Fibroblast of lung (primary cell): ENCODE data around the gene LRRC49. TPM values are rescaled to one million over a fixed set of nuclear protein-coding genes. Genes with fewer than 3 reads are reported as not detected.
"Not testable (repeated sequence)": the region's sequence is repeated elsewhere in the genome, so short reads cannot be mapped to it uniquely, and the experiment has no call there.

ENCODE experiments used
- DNase-seq, 2 donors: peaks; one replicate each; pipeline versions ENCODE4 v3.0.0 to v3.0.0-alpha.2; 2010; ENCODE audit warnings: low read depth in 2 of 2
- H2AFZ ChIP-seq: 2 replicates; pipeline ENCODE4 v1.5.1; 2012; ENCODE audit warnings: low read length, control low read depth, inconsistent platforms
- H3K27ac ChIP-seq: 2 replicates; pipeline ENCODE4 v1.5.1; 2011; ENCODE audit warnings: low read length, control low read depth; ENCODE audit not compliant: insufficient read depth
- H3K27me3 ChIP-seq: 2 replicates; pipeline ENCODE4 v1.5.1; 2011; ENCODE audit warnings: mild to moderate bottlenecking, low read length; ENCODE audit not compliant: control insufficient read depth, insufficient read depth
- H3K36me3 ChIP-seq: 2 replicates; pipeline ENCODE4 v1.5.1; 2011; ENCODE audit warnings: low read length; ENCODE audit not compliant: control insufficient read depth, insufficient read depth
- H3K4me1 ChIP-seq: 2 replicates; pipeline ENCODE4 v1.5.1; 2011; ENCODE audit warnings: low read length; ENCODE audit not compliant: control insufficient read depth, insufficient read depth; ENCODE audit errors: extremely low read depth
- H3K4me2 ChIP-seq: 2 replicates; pipeline ENCODE4 v1.5.1; 2011; ENCODE audit warnings: low read length, control low read depth; ENCODE audit not compliant: insufficient read depth; ENCODE audit errors: extremely low read depth
- H3K4me3 ChIP-seq, 4 experiments: fragments of 200-600 bp in 1 of 4; sonication (generic) in 1 of 4; replicated peaks in 1 of 4; 2 replicates each; pipeline ENCODE4 v1.5.1; 2011 to 2016; ENCODE audit warnings: low read length in 4 of 4, low read depth in 3 of 4, mild to moderate bottlenecking in 3 of 4, control low read depth in 2 of 4, inconsistent platforms in 1 of 4, mixed read lengths in 1 of 4; ENCODE audit not compliant: insufficient read depth in 1 of 4; ENCODE audit errors: control extremely low read depth in 1 of 4
- H3K79me2 ChIP-seq: 2 replicates; pipeline ENCODE4 v1.5.1; 2012; ENCODE audit warnings: mild to moderate bottlenecking, low read length, inconsistent platforms; ENCODE audit not compliant: control insufficient read depth, insufficient read depth
- H3K9ac ChIP-seq: 2 replicates; pipeline ENCODE4 v1.5.1; 2011; ENCODE audit warnings: mild to moderate bottlenecking, low read length, control low read depth; ENCODE audit not compliant: insufficient read depth
- H3K9me3 ChIP-seq: 2 replicates; pipeline ENCODE4 v1.5.1; 2012; ENCODE audit warnings: low read depth, low read length; ENCODE audit not compliant: control insufficient read depth, insufficient read depth
- H4K20me1 ChIP-seq: 2 replicates; pipeline ENCODE4 v1.5.1; 2011; ENCODE audit warnings: low read length; ENCODE audit not compliant: control insufficient read depth, insufficient read depth; ENCODE audit errors: extremely low read depth
- EZH2 ChIP-seq: IDR thresholded peaks from 2 replicates; pipeline ENCODE4 v1.5.1; 2012; ENCODE audit warnings: low read length, control low read depth, mild to moderate bottlenecking; ENCODE audit errors: missing control alignments
- polyA plus RNA-seq, 2 donors: library from polyadenylated mRNA; depleted of rRNA in 1 of 2; stranded (reverse) in 1 of 2; unstranded in 1 of 2; fragments of >200 nt; gene quantifications; 2 replicates each; pipeline ENCODE4 v1.2.1, GENCODE V29; 2011 to 2012; ENCODE audit warnings: missing spikeins in 1 of 2
- total RNA-seq: library from RNA; depleted of rRNA; stranded (reverse); fragments of >200 nt; gene quantifications from 2 replicates; pipeline ENCODE4 v1.2.1, GENCODE V29; 2014
- TF ChIP-seq, protein P1 (sequence below), 2 donors: IDR thresholded peaks in 1 of 2; conservative IDR thresholded peaks in 1 of 2; 1 replicate in 1 of 2; 2 replicates in 1 of 2; pipeline ENCODE4 v1.5.1; 2011 to 2012; ENCODE audit warnings: low read length in 2 of 2, control low read depth in 1 of 2, inconsistent platforms in 1 of 2, low read depth in 1 of 2, mild to moderate bottlenecking in 1 of 2

Gene LRRC49
- total and polyA plus RNA-seq, 2 donors (not counting 1 experiment from before 2014, with no cell fraction given), result 10.0 to 31.5 TPM

DNA sequence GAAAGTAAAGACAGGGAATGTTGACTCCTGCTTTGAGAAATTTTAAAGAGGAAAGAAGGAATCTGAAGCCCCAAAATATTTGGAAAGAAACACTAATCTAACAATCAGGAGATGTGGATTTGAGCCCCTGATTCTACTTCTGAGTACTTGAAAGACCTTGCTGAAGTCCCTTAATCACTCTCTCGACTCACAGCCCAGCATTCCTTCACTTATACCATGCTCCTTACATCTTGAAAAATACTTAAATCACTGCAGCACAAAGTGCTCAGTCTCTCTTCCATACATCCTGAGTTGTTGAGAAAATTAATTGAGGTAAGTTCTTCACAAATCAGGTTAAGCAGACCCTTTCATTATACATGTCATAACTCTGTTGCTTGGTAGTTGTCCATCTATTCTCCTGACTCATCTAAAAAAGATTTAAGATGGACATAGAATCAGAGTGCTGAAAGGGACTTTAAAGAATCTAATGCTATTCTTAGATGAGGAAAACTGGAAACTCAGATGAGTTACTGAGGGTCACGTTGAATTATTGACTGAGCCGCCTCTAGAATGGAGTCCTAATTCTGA, 149.8 kb downstream of the LRRC49 start:
- Histone ChIP-seq H4K20me1 (no peaks in the 10 kb centered on the region), H3K4me2 (no peak overlapping the region), H3K79me2 (no peaks in the 10 kb centered on the region), H3K27ac (peak overlapping the region; percentile 23), H3K9ac (no peak overlapping the region), H2AFZ (no peak overlapping the region), H3K36me3 (no peaks in the 10 kb centered on the region), H3K4me1 (peaks cover 10% of the 10 kb centered on the region), H3K9me3 (no peaks in the 10 kb centered on the region), H3K4me3 (no peak overlapping the region), H3K27me3 (no peaks in the 10 kb centered on the region)
- peak in 1 of 2 donors; percentile 43 for DNase-seq
- TF ChIP-seq, protein P1, sequence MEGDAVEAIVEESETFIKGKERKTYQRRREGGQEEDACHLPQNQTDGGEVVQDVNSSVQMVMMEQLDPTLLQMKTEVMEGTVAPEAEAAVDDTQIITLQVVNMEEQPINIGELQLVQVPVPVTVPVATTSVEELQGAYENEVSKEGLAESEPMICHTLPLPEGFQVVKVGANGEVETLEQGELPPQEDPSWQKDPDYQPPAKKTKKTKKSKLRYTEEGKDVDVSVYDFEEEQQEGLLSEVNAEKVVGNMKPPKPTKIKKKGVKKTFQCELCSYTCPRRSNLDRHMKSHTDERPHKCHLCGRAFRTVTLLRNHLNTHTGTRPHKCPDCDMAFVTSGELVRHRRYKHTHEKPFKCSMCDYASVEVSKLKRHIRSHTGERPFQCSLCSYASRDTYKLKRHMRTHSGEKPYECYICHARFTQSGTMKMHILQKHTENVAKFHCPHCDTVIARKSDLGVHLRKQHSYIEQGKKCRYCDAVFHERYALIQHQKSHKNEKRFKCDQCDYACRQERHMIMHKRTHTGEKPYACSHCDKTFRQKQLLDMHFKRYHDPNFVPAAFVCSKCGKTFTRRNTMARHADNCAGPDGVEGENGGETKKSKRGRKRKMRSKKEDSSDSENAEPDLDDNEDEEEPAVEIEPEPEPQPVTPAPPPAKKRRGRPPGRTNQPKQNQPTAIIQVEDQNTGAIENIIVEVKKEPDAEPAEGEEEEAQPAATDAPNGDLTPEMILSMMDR (conservative IDR thresholded peaks at IDR 0.05 in 1 of 2, IDR thresholded peaks at IDR 0.05 in 1 of 2; ENCODE audit: low read depth in 1 of 2, low read length in 2 of 2), result no peak
- no peak for TF ChIP-seq EZH2

DNA sequence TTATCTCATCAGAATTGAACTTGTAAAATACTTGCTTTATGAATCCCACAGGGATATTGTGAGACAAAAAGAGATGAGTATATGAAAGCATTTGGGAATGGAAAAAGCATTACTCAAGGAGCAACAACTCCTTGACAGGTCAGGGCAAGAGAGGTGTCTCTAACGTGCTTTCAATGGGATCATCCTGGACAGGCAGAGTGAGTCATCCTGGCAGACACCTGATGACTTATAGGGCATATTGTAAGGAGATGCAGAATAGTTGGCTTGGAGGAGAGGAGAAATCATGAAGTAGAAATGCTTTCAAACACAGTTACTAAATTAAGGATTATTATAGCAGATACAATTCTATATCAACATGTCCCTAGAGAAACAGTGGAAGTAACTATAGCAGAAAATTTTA, 150.7 kb downstream of the LRRC49 start:
- H3K4me3 ChIP-seq, result no peak overlapping the region
- H3K9ac ChIP-seq, result no peak overlapping the region
- H3K36me3 ChIP-seq, result no peaks in the 10 kb centered on the region
- no peak overlapping the region for H3K4me2 ChIP-seq
- peak; percentile 19 to 73 for DNase-seq
- no peak overlapping the region for H2AFZ ChIP-seq
- no peak for TF ChIP-seq EZH2
- TF ChIP-seq, protein P1 (conservative IDR thresholded peaks at IDR 0.05 in 1 of 2, IDR thresholded peaks at IDR 0.05 in 1 of 2; ENCODE audit: low read depth in 1 of 2, low read length in 2 of 2), result no peak
- peak overlapping the region; percentile 37 for H3K27ac ChIP-seq
- H3K4me1 ChIP-seq, result peaks cover 13% of the 10 kb centered on the region
- no peaks in the 10 kb centered on the region for H3K27me3 ChIP-seq
- H3K9me3 ChIP-seq, result no peaks in the 10 kb centered on the region
- no peaks in the 10 kb centered on the region for H3K79me2 ChIP-seq
- H4K20me1 ChIP-seq, result no peaks in the 10 kb centered on the region

DNA sequence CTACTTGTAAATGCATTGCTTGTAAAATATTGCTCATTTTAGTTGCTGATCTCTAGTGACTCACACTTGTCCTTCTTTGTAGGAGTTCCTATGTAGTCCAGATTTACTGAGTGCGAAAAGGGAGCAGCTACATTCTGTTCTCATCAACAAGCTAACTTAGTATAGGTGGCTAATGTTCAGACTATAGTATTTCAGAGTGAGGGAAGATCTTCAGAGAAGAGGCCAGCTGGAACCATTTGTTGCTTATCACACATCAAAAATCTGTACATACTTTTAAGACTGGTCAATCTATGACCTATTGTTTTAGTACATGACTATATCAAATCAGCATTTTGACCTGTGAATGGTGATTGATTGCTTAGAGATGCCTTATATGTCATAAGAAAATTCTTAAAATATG, 151.4 kb downstream of the LRRC49 start:
- Histone ChIP-seq H3K27ac (peak overlapping the region; percentile 24), H3K79me2 (no peaks in the 10 kb centered on the region)

DNA sequence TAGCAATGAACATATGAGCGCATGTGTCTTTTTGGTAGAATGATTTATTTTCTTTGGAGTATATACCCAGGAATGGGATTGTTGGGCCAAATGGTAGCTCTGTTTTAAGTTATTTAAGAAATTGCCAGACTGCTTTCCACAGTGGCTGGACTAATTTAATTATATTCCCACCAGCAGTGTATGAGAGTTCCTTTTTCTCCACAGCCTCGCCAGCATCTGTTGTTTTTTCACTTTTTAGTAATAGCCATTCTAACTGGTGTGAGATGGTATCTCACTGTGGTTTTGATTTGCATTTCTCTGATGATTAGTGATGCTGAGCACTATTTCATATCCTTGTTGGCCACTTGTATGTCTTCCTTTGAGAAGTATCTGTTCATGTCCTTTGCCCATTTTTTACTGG, 153.5 kb downstream of the LRRC49 start:
- DNase-seq, result peak in 1 of 2 donors; percentile 67

More for the DNA sequence above, 151.4 kb downstream of the LRRC49 start:
- no peak for TF ChIP-seq EZH2
- TF ChIP-seq, protein P1 (conservative IDR thresholded peaks at IDR 0.05 in 1 of 2, IDR thresholded peaks at IDR 0.05 in 1 of 2; ENCODE audit: low read depth in 1 of 2, low read length in 2 of 2), result no peak
- peak; percentile 64 to 79 for DNase-seq
- Histone ChIP-seq H4K20me1 (no peaks in the 10 kb centered on the region), H3K9me3 (no peaks in the 10 kb centered on the region), H3K27me3 (no peaks in the 10 kb centered on the region), H3K4me2 (no peak overlapping the region), H2AFZ (no peak overlapping the region), H3K4me3 (no peak overlapping the region), H3K4me1 (peaks cover 16% of the 10 kb centered on the region), H3K9ac (no peak overlapping the region), H3K36me3 (no peaks in the 10 kb centered on the region)

More for the DNA sequence above, 153.5 kb downstream of the LRRC49 start:
- not testable (repeated sequence) for H3K4me2 ChIP-seq, H2AFZ ChIP-seq, H3K79me2 ChIP-seq, H3K4me3 ChIP-seq, H3K9ac ChIP-seq, H3K36me3 ChIP-seq, H3K27ac ChIP-seq, H4K20me1 ChIP-seq, H3K9me3 ChIP-seq, H3K27me3 ChIP-seq
- peaks cover 31% of the 10 kb centered on the region for H3K4me1 ChIP-seq
